ENCODE results near the gene ADD2.

ADD2 gene

DNA sequence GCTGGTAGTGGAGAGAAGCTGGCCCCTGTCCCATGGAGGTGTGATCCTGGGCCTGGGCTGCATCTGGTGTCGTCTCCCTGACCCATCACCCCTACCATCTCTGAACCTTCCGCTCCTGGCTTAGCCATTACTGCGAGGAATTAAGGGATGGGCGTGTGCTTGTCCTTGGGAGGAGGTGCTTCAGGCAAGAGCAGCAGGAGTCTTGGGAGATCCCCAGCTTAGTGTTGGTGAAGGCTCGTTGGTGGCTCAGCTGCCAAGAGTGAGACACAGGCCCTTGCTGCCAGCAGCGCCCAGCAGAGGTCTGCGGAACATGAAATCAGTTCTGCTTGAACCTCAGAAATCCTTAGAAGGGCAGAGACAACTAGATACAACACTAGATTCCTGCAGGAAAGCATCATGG lies 154.5 kb downstream of the ADD2 start:
- in situ Hi-C loops (cut with HindIII; ENCODE audit: low sequenced_read_pairs): no loop called here

- in situ Hi-C loops (cut with HindIII; ENCODE audit: low sequenced_read_pairs): no loop called here
These were observed 155.4 kb downstream of the ADD2 start for GRCh38 chr2:70612574-70612973.

DNA sequence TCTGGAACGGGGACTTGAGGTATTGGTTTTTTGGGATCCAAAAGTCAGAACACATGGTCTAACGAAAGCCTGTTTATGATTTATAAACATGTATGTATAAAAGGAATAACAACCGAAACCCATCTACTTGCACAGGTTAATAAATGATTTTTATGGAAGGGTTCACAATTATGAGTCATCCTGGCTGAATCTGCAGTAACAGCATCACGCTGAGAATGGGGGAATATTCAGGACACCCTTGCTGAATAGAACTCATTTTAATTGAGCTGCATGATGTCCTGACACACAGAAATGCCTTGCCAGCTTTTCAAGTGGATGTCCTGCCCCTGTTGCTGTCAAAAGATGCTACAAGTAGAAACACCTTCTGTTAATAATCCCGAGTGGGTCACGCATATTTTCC lies 159.6 kb downstream of the ADD2 start:
- in situ Hi-C loops (cut with HindIII; ENCODE audit: low sequenced_read_pairs): no loop called here

DNA sequence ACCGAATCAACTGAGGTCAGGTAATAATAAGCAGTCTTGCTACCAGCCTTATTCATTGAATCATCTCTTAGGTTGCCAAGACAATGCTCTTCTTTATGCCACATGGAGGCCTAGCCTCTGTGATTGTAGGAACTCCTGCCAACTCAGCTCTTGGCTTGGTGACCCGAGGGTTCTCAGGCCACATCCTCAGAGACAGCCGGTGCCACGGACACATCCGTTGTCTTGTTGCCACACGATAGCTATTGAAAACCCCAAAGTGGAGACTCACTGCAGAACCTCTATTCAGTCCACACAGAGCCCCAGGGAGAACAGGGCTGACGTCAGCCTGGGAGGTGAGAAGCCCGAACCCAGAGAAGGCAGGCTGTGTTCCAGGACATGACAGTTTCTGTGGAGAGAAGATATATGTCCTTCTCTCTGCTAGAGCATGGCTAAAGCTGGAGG lies 160.9 kb downstream of the ADD2 start:
- in situ Hi-C loops (cut with HindIII; ENCODE audit: low sequenced_read_pairs): no loop called here

Measured in DLD1 (cell line).